ENCODE measurements around the gene NR3C2. TPM values are rescaled to one million over a fixed set of nuclear protein-coding genes. Genes with fewer than 3 reads are reported as not detected.

The NR3C2 gene
- polyA plus RNA-seq, 1 donor from 2014 or later: 0.06 TPM

DNA sequence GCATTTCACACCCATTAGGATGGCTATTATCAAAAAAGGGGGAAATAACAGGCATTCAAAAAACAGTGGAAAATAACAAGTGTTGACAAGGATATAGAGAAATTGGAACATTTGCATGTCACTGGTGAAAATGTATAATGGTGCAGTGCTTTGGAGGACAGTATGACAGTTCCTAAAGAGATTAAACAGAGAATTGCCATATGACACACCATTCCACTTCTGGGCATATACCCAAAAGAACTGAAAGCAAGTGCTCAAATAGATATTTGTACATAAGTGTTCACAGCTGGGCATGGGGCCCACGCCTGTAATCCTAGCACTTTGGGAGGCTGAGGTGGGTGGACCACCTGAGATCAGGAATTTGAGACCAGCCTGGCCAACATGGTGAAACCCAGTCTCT is 348.1 kb downstream of the NR3C2 start:
- no peak overlapping the region for H3K4me2 ChIP-seq (ENCODE audit: low read length)
- no peak overlapping the region for H3K4me3 ChIP-seq (ENCODE audit: low read length)
- H3K36me3 ChIP-seq (ENCODE audit: insufficient read depth, low read length): no peaks in the 10 kb centered on the region
- TF ChIP-seq, protein P1, sequence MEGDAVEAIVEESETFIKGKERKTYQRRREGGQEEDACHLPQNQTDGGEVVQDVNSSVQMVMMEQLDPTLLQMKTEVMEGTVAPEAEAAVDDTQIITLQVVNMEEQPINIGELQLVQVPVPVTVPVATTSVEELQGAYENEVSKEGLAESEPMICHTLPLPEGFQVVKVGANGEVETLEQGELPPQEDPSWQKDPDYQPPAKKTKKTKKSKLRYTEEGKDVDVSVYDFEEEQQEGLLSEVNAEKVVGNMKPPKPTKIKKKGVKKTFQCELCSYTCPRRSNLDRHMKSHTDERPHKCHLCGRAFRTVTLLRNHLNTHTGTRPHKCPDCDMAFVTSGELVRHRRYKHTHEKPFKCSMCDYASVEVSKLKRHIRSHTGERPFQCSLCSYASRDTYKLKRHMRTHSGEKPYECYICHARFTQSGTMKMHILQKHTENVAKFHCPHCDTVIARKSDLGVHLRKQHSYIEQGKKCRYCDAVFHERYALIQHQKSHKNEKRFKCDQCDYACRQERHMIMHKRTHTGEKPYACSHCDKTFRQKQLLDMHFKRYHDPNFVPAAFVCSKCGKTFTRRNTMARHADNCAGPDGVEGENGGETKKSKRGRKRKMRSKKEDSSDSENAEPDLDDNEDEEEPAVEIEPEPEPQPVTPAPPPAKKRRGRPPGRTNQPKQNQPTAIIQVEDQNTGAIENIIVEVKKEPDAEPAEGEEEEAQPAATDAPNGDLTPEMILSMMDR (IDR thresholded peaks at IDR 0.05; ENCODE audit: poor library complexity, severe bottlenecking): no peak
- TF ChIP-seq RAD21 (conservative IDR thresholded peaks at IDR 0.05): no peak
- no peak for TF ChIP-seq POLR2AphosphoS5 (IDR thresholded peaks at IDR 0.05)
- TF ChIP-seq TAF1 (IDR thresholded peaks at IDR 0.05; ENCODE audit: low read depth): no peak
- no peak for TF ChIP-seq REST (IDR thresholded peaks at IDR 0.05; ENCODE audit: borderline replicate concordance)
- TF ChIP-seq EP300 (conservative IDR thresholded peaks at IDR 0.05; ENCODE audit: poor library complexity, severe bottlenecking): no peak
- no peak for TF ChIP-seq EZH2 (IDR thresholded peaks at IDR 0.05; ENCODE audit: borderline replicate concordance, insufficient read depth, low read length, poor library complexity, severe bottlenecking)
- TF ChIP-seq SMC3 (conservative IDR thresholded peaks at IDR 0.05; ENCODE audit: poor library complexity): no peak
- H3F3A ChIP-seq (ENCODE audit: insufficient read depth, low read length, poor library complexity, severe bottlenecking): no peaks in the 10 kb centered on the region
- no peak overlapping the region for H3K27ac ChIP-seq (ENCODE audit: low read length)
- no peaks in the 10 kb centered on the region for H4K20me1 ChIP-seq (ENCODE audit: insufficient read depth)
- no peak overlapping the region for H3K9ac ChIP-seq (ENCODE audit: low read length)
- H2AFZ ChIP-seq (ENCODE audit: low read depth, low read length): no peak overlapping the region
- no peaks in the 10 kb centered on the region for H3K79me2 ChIP-seq (replicated peaks; ENCODE audit: insufficient read depth, low read length)
- H3K27me3 ChIP-seq (ENCODE audit: insufficient read depth, low read depth, low read length): no peaks in the 10 kb centered on the region
- no peaks in the 10 kb centered on the region for H3K9me3 ChIP-seq (ENCODE audit: low read length)
- no peaks in the 10 kb centered on the region for H3K9me2 ChIP-seq (ENCODE audit: insufficient read depth, low read length)

- TF ChIP-seq POLR2AphosphoS5 (IDR thresholded peaks at IDR 0.05): no peak
- TF ChIP-seq EP300 (conservative IDR thresholded peaks at IDR 0.05; ENCODE audit: poor library complexity, severe bottlenecking): no peak
- TF ChIP-seq RAD21 (conservative IDR thresholded peaks at IDR 0.05): no peak
- H3F3A ChIP-seq (ENCODE audit: insufficient read depth, low read length, poor library complexity, severe bottlenecking): no peaks in the 10 kb centered on the region
- no peaks in the 10 kb centered on the region for H3K27me3 ChIP-seq (ENCODE audit: insufficient read depth, low read depth, low read length)
- no peaks in the 10 kb centered on the region for H3K79me2 ChIP-seq (replicated peaks; ENCODE audit: insufficient read depth, low read length)
- H3K4me2 ChIP-seq (ENCODE audit: low read length): no peak overlapping the region
- no peaks in the 10 kb centered on the region for H3K9me2 ChIP-seq (ENCODE audit: insufficient read depth, low read length)
- no peaks in the 10 kb centered on the region for H4K20me1 ChIP-seq (ENCODE audit: insufficient read depth)
- H3K27ac ChIP-seq (ENCODE audit: low read length): no peak overlapping the region
- H3K4me3 ChIP-seq (ENCODE audit: low read length): no peak overlapping the region
- no peaks in the 10 kb centered on the region for H3K36me3 ChIP-seq (ENCODE audit: insufficient read depth, low read length)
- no peak overlapping the region for H2AFZ ChIP-seq (ENCODE audit: low read depth, low read length)
- no peak overlapping the region for H3K9ac ChIP-seq (ENCODE audit: low read length)
- no peaks in the 10 kb centered on the region for H3K9me3 ChIP-seq (ENCODE audit: low read length)
These were observed 349.1 kb downstream of the NR3C2 start for GRCh38 chr4:148093065-148093464.

Data from neural cell (in vitro differentiated cells).